SK-N-MC (cell line): ENCODE data around the gene INAFM2.

Source experiments
- EZH2 ChIP-seq: fragments of 200-600 bp; sonication (generic); IDR thresholded peaks from one replicate; pipeline ENCODE4 v1.6.1; 2017; ENCODE audit warnings: antibody characterized with exemption
- POLR2AphosphoS5 ChIP-seq: IDR thresholded peaks from 2 replicates; pipeline ENCODE4 v1.6.1; 2012; ENCODE audit warnings: mild to moderate bottlenecking, low read depth, low read length, borderline replicate concordance

- TF ChIP-seq POLR2AphosphoS5 (no peak), EZH2 (no peak)
Measured at GRCh38 chr15:40352281-40352901, 28.9 kb downstream of the INAFM2 start.
